GM10248 (cell line): ENCODE data around the gene FAM234B.

Experiments
- CTCF ChIA-PET: fragments of 300-600 bp; sonication (Branson Sonifier 250); formaldehyde crosslinking; extraction: SDS; loops from one replicate; lab custom pipeline; 2021; ENCODE audit warnings: antibody characterized with exemption; lab: Yijun Ruan, JAX
- POLR2A ChIA-PET: fragments of 350-650 bp; sonication (Branson Sonifier 250); formaldehyde crosslinking; extraction: SDS; loops from one replicate; lab custom pipeline; 2020; ENCODE audit warnings: antibody characterized with exemption; lab: Yijun Ruan, JAX
- DNase-seq: peaks from one replicate; pipeline ENCODE4 v3.0.0; 2012; ENCODE audit errors: extremely low spot score
- TF ChIP-seq, protein P1 (sequence below): IDR thresholded peaks from 2 replicates; pipeline ENCODE4 v1.5.1; 2012; ENCODE audit warnings: mild to moderate bottlenecking, low read depth; ENCODE audit errors: extremely low read depth, missing control alignments, control extremely low read depth

Gene FAM234B

GRCh38 chr12:13011098-13011497, 33.1 kb upstream of the FAM234B start:
- CTCF ChIA-PET = no interaction called here
- TF ChIP-seq, protein P1, sequence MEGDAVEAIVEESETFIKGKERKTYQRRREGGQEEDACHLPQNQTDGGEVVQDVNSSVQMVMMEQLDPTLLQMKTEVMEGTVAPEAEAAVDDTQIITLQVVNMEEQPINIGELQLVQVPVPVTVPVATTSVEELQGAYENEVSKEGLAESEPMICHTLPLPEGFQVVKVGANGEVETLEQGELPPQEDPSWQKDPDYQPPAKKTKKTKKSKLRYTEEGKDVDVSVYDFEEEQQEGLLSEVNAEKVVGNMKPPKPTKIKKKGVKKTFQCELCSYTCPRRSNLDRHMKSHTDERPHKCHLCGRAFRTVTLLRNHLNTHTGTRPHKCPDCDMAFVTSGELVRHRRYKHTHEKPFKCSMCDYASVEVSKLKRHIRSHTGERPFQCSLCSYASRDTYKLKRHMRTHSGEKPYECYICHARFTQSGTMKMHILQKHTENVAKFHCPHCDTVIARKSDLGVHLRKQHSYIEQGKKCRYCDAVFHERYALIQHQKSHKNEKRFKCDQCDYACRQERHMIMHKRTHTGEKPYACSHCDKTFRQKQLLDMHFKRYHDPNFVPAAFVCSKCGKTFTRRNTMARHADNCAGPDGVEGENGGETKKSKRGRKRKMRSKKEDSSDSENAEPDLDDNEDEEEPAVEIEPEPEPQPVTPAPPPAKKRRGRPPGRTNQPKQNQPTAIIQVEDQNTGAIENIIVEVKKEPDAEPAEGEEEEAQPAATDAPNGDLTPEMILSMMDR = no peak
- no peak for DNase-seq
- POLR2A ChIA-PET = no interaction called here

- DNase-seq = no peak
- CTCF ChIA-PET = interaction anchor here (1.2 to 1.7 kb wide), 2 partner anchors 36 to 47 kb away, joined by 3 read pairs; no protein-coding TSS in a partner anchor
- POLR2A ChIA-PET = no interaction called here
- TF ChIP-seq, protein P1 = no peak
Measured at GRCh38 chr12:13022851-13023271, 21.3 kb upstream of the FAM234B start.

GRCh38 chr12:13023811-13024530, 20.2 kb upstream of the FAM234B start:
- ChIA-PET POLR2A (no interaction called here), CTCF (no interaction called here)
- TF ChIP-seq, protein P1 = no peak
- no peak for DNase-seq

- ChIA-PET CTCF (no interaction called here), POLR2A (no interaction called here)
- TF ChIP-seq, protein P1 = no peak
- DNase-seq = no peak
Measured at GRCh38 chr12:13024531-13024916, 19.7 kb upstream of the FAM234B start.

DNA sequence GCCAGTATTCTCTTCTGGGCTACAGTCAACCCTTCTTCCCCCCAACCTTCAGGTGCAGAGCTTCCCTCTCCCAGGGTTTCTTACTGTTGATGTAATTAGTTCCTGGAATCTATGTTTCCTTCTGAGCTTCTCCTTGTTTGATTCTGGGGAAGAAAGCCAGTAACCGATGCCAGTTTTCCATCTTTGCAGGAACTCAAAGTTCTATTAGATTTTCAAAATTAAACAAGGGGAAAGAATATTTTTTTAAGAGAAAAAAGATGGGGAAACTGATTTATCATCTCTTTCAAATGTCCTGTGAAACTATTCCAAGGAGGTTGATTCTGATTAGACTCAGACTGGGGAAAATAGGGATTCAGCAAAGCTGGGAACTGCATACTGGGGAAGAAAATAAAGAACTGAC, 17.9 kb upstream of the FAM234B start:
- no peak for DNase-seq
- CTCF ChIA-PET = no interaction called here
- POLR2A ChIA-PET = no interaction called here
- TF ChIP-seq, protein P1 = no peak

DNA sequence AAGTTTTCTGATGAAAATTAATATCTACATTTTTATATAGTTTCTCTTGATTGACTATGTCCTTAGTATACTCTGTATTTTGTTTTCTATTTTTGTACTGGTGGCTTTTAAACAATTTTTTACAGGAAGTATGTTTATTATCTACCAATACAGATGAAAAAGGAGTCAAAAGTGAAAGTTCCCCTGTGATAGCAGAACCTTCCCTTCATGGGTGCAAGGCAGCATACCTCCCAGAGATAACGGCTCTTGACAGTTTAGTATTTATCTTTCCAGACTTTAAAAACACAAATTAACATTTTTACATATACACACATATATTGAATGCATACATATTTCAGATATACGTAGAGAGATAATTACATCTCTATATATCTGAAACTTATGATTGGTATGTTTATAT, 17.1 kb upstream of the FAM234B start:
- ChIA-PET CTCF (no interaction called here), POLR2A (no interaction called here)
- DNase-seq = no peak
- TF ChIP-seq, protein P1 = no peak
